ENCODE measurements around the gene TFEB.

TFEB gene

GRCh38 chr6:41705996-41706835 lies 29.2 kb downstream of the TFEB start:
- peak; percentile 61 for DNase-seq

GRCh38 chr6:41705311-41705995 lies 30.0 kb downstream of the TFEB start:
- Histone ChIP-seq H3K4me1 (ENCODE audit: control insufficient read depth, insufficient read depth, low read depth, low read length) (peaks cover 69% of the 10 kb centered on the region), H3K23ac (ENCODE audit: low read length in 2 of 2) (no peak overlapping the region), H3K79me1 (replicated peaks; ENCODE audit: low read length, poor library complexity, severe bottlenecking) (peaks cover 52% of the 10 kb centered on the region), H3K27me3 (ENCODE audit: control insufficient read depth in 1 of 2, insufficient read depth in 1 of 2, low read length in 2 of 2) (no peaks in the 10 kb centered on the region), H2BK5ac (ENCODE audit: low read depth, low read length, poor library complexity, severe bottlenecking) (peak overlapping the region; percentile 60), H2BK12ac (ENCODE audit: low read length in 2 of 2) (peak overlapping the region in 1 of 2 experiments; percentile 4), H3K18ac (ENCODE audit: low read depth in 1 of 2, low read length in 2 of 2) (peak overlapping the region in 1 of 2 experiments; percentile 81), H3K27ac (ENCODE audit: low read length, poor library complexity, severe bottlenecking) (peak overlapping the region; percentile 93), H4K91ac (ENCODE audit: low read length) (no peak overlapping the region), H2BK15ac (ENCODE audit: low read depth, poor library complexity, severe bottlenecking) (no peak overlapping the region), H4K8ac (ENCODE audit: low read length) (peak overlapping the region; percentile 66), H2BK120ac (ENCODE audit: low read depth, low read length) (no peak overlapping the region), H3K4me2 (ENCODE audit: low read length, poor library complexity, severe bottlenecking) (no peak overlapping the region), H3K4me3 (ENCODE audit: insufficient read depth in 1 of 2, low read depth in 1 of 2, low read length in 2 of 2) (peak overlapping the region in 1 of 2 experiments; percentile 29), H3K9me3 (ENCODE audit: control insufficient read depth, low read length) (no peaks in the 10 kb centered on the region), H2AK5ac (ENCODE audit: low read length, severe bottlenecking) (peak overlapping the region; percentile 91), H3K14ac (ENCODE audit: low read length in 2 of 2) (peak overlapping the region in 1 of 2 experiments; percentile 6), H3K36me3 (ENCODE audit: control insufficient read depth in 1 of 2, insufficient read depth in 2 of 2, low read depth in 1 of 2, low read length in 2 of 2) (peaks cover 0 to 20% of the 10 kb centered on the region in 2 experiments), H2AFZ (ENCODE audit: low read depth, low read length) (no peak overlapping the region), H3K9ac (ENCODE audit: low read length) (peak overlapping the region; percentile 52), H3K4ac (ENCODE audit: low read depth in 1 of 2, low read length in 2 of 2) (no peak overlapping the region)
- WGBS: 80% methylated on average over 12 of the region's 12 CpGs
- DNase-seq: no peak

More at GRCh38 chr6:41705996-41706835, 29.2 kb downstream of the TFEB start:
- Histone ChIP-seq H3K4me1 (ENCODE audit: control insufficient read depth, insufficient read depth, low read depth, low read length) (peaks cover 62% of the 10 kb centered on the region), H2AFZ (ENCODE audit: low read depth, low read length) (no peak overlapping the region), H3K23ac (ENCODE audit: low read length in 2 of 2) (no peak overlapping the region), H3K9ac (ENCODE audit: low read length) (peak overlapping the region; percentile 52), H3K18ac (ENCODE audit: low read depth in 1 of 2, low read length in 2 of 2) (peak overlapping the region in 1 of 2 experiments; percentile 81), H4K8ac (ENCODE audit: low read length) (peak overlapping the region; percentile 66), H3K14ac (ENCODE audit: low read length in 2 of 2) (peak overlapping the region in 1 of 2 experiments; percentile 63), H3K4me2 (ENCODE audit: low read length, poor library complexity, severe bottlenecking) (peak overlapping the region; percentile 51), H2AK5ac (ENCODE audit: low read length, severe bottlenecking) (peak overlapping the region; percentile 91), H3K4ac (ENCODE audit: low read depth in 1 of 2, low read length in 2 of 2) (peak overlapping the region in 1 of 2 experiments; percentile 53), H3K4me3 (ENCODE audit: insufficient read depth in 1 of 2, low read depth in 1 of 2, low read length in 2 of 2) (peak overlapping the region in 1 of 2 experiments; percentile 29), H3K36me3 (ENCODE audit: control insufficient read depth in 1 of 2, insufficient read depth in 2 of 2, low read depth in 1 of 2, low read length in 2 of 2) (peaks cover 0 to 21% of the 10 kb centered on the region in 2 experiments), H2BK5ac (ENCODE audit: low read depth, low read length, poor library complexity, severe bottlenecking) (peak overlapping the region; percentile 33), H3K79me1 (replicated peaks; ENCODE audit: low read length, poor library complexity, severe bottlenecking) (peaks cover 52% of the 10 kb centered on the region), H3K27ac (ENCODE audit: low read length, poor library complexity, severe bottlenecking) (peak overlapping the region; percentile 93), H3K27me3 (ENCODE audit: control insufficient read depth in 1 of 2, insufficient read depth in 1 of 2, low read length in 2 of 2) (no peaks in the 10 kb centered on the region), H2BK15ac (ENCODE audit: low read depth, poor library complexity, severe bottlenecking) (no peak overlapping the region), H2BK12ac (ENCODE audit: low read length in 2 of 2) (peak overlapping the region in 1 of 2 experiments; percentile 43), H4K91ac (ENCODE audit: low read length) (no peak overlapping the region), H3K9me3 (ENCODE audit: control insufficient read depth, low read length) (no peaks in the 10 kb centered on the region), H2BK120ac (ENCODE audit: low read depth, low read length) (no peak overlapping the region)
- WGBS: 61% methylated on average over 15 of the region's 15 CpGs

GRCh38 chr6:41704656-41705310 lies 30.6 kb downstream of the TFEB start:
- peak overlapping the region in 1 of 2 experiments; percentile 4 for H2BK12ac ChIP-seq (ENCODE audit: low read length in 2 of 2)
- peaks cover 0 to 20% of the 10 kb centered on the region in 2 experiments for H3K36me3 ChIP-seq (ENCODE audit: control insufficient read depth in 1 of 2, insufficient read depth in 2 of 2, low read depth in 1 of 2, low read length in 2 of 2)
- H4K8ac ChIP-seq (ENCODE audit: low read length): no peak overlapping the region
- WGBS: 91% methylated on average over 5 of the region's 5 CpGs
- H3K4me2 ChIP-seq (ENCODE audit: low read length, poor library complexity, severe bottlenecking): no peak overlapping the region
- no peak overlapping the region for H2BK5ac ChIP-seq (ENCODE audit: low read depth, low read length, poor library complexity, severe bottlenecking)
- DNase-seq: no peak
- H3K4me3 ChIP-seq (ENCODE audit: insufficient read depth in 1 of 2, low read depth in 1 of 2, low read length in 2 of 2): no peak overlapping the region
- H4K91ac ChIP-seq (ENCODE audit: low read length): no peak overlapping the region
- no peak overlapping the region for H3K27ac ChIP-seq (ENCODE audit: low read length, poor library complexity, severe bottlenecking)
- H3K18ac ChIP-seq (ENCODE audit: low read depth in 1 of 2, low read length in 2 of 2): no peak overlapping the region
- peak overlapping the region; percentile 52 for H3K9ac ChIP-seq (ENCODE audit: low read length)
- peaks cover 72% of the 10 kb centered on the region for H3K4me1 ChIP-seq (ENCODE audit: control insufficient read depth, insufficient read depth, low read depth, low read length)
- no peak overlapping the region for H2BK120ac ChIP-seq (ENCODE audit: low read depth, low read length)
- H3K79me1 ChIP-seq (replicated peaks; ENCODE audit: low read length, poor library complexity, severe bottlenecking): peaks cover 50% of the 10 kb centered on the region
- H2AK5ac ChIP-seq (ENCODE audit: low read length, severe bottlenecking): peak overlapping the region; percentile 91
- H3K27me3 ChIP-seq (ENCODE audit: control insufficient read depth in 1 of 2, insufficient read depth in 1 of 2, low read length in 2 of 2): no peaks in the 10 kb centered on the region
- no peaks in the 10 kb centered on the region for H3K9me3 ChIP-seq (ENCODE audit: control insufficient read depth, low read length)
- no peak overlapping the region for H3K14ac ChIP-seq (ENCODE audit: low read length in 2 of 2)
- H2BK15ac ChIP-seq (ENCODE audit: low read depth, poor library complexity, severe bottlenecking): no peak overlapping the region
- H2AFZ ChIP-seq (ENCODE audit: low read depth, low read length): no peak overlapping the region
- H3K4ac ChIP-seq (ENCODE audit: low read depth in 1 of 2, low read length in 2 of 2): no peak overlapping the region
- H3K23ac ChIP-seq (ENCODE audit: low read length in 2 of 2): no peak overlapping the region

Measured in mesenchymal stem cell (in vitro differentiated cells and primary cell).